Fibroblast of villous mesenchyme (primary cell): ENCODE measurements around the gene ELP4. TPM values are rescaled to one million over a fixed set of nuclear protein-coding genes. Genes with fewer than 3 reads are reported as not detected.

Experiments
- DNase-seq: peaks from one replicate; pipeline ENCODE4 v3.0.0-alpha.2; 2010; ENCODE audit warnings: low read depth
- H3K4me3 ChIP-seq: 2 replicates; pipeline ENCODE4 v1.5.1; 2011; ENCODE audit warnings: low read depth, mild to moderate bottlenecking, low read length
- total RNA-seq: library from RNA; depleted of rRNA; stranded (reverse); fragments of >200 nt; gene quantifications from 2 replicates; pipeline ENCODE4 v1.2.3, GENCODE V29; 2012
- TF ChIP-seq, protein P1 (sequence below): IDR thresholded peaks from 2 replicates; pipeline ENCODE4 v1.5.1; 2012; ENCODE audit warnings: low read depth, mild to moderate bottlenecking, low read length; ENCODE audit not compliant: insufficient read depth

ELP4 gene
- total RNA-seq, 1 donor = 19.0 TPM

GRCh38 chr11:31617246-31617645 lies 107.7 kb downstream of the ELP4 start:
- peak; percentile 8 for DNase-seq
- H3K4me3 ChIP-seq = no peak overlapping the region
- TF ChIP-seq, protein P1, sequence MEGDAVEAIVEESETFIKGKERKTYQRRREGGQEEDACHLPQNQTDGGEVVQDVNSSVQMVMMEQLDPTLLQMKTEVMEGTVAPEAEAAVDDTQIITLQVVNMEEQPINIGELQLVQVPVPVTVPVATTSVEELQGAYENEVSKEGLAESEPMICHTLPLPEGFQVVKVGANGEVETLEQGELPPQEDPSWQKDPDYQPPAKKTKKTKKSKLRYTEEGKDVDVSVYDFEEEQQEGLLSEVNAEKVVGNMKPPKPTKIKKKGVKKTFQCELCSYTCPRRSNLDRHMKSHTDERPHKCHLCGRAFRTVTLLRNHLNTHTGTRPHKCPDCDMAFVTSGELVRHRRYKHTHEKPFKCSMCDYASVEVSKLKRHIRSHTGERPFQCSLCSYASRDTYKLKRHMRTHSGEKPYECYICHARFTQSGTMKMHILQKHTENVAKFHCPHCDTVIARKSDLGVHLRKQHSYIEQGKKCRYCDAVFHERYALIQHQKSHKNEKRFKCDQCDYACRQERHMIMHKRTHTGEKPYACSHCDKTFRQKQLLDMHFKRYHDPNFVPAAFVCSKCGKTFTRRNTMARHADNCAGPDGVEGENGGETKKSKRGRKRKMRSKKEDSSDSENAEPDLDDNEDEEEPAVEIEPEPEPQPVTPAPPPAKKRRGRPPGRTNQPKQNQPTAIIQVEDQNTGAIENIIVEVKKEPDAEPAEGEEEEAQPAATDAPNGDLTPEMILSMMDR = no peak

- no peak overlapping the region for H3K4me3 ChIP-seq
- no peak for DNase-seq
- TF ChIP-seq, protein P1 = no peak
These were observed 110.4 kb downstream of the ELP4 start for GRCh38 chr11:31619980-31620379.

DNA sequence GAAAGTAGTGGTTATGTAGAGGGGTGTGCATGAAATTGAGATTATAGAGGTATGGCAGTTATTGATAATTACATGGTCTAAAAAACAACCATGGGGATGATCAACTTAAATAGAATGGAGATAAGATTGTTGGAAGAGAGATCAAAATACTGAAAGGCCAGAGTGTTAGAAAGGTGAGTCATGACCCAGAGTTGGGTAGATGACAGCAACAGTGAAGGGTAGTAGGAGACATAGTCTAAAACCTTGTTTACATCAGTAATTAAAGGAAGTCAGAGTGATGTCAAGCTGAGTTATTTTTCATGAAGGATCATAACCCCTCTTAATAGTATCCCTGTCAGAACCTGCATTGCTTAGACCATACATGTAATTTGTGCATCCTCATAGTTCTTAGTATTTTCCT lies 110.9 kb downstream of the ELP4 start:
- TF ChIP-seq, protein P1 = no peak
- H3K4me3 ChIP-seq = no peak overlapping the region
- DNase-seq = no peak

- TF ChIP-seq, protein P1 = no peak
- H3K4me3 ChIP-seq = no peak overlapping the region
- DNase-seq = no peak
These were observed 116.3 kb downstream of the ELP4 start for GRCh38 chr11:31625868-31626267.

DNA sequence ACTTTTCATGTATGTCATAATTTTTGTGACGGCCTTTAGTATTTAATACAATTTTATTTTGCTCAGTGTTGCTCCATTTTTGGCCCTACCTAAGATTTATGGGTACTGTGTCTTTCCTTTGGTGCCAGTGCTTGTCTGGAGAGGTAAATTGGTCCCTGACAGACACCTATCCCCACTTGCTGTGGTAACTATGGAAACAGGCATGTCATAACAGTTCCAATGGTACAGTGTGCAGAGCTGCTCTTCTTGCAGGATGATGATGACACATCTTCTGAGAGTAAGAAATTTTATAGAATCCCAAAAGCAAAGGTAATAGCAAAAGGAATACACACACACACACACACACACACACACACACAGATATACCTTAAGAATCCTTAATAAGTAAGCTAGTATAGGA lies 118.5 kb downstream of the ELP4 start:
- DNase-seq = no peak
- TF ChIP-seq, protein P1 = no peak
- H3K4me3 ChIP-seq = no peak overlapping the region

DNA sequence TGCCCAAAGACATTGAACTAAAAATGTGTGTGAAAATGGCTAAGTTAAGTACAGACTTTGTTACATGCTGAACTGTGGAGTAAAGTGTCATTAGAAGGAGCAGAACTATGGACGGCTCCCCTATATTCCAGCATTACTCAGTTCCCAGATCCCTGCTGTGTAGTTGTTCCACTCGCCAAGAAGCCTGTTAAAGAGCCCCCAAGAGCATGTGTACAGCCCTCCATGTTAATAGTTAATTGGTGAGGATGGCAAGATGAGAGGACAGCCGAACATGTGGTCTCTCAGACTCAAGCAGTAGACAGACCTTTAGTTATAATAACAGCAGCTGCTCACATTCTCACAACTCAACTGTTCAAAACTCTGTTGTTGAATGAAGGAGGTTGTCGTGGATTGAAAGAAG lies 127.4 kb downstream of the ELP4 start:
- DNase-seq = no peak
- TF ChIP-seq, protein P1 = no peak
- no peak overlapping the region for H3K4me3 ChIP-seq

DNA sequence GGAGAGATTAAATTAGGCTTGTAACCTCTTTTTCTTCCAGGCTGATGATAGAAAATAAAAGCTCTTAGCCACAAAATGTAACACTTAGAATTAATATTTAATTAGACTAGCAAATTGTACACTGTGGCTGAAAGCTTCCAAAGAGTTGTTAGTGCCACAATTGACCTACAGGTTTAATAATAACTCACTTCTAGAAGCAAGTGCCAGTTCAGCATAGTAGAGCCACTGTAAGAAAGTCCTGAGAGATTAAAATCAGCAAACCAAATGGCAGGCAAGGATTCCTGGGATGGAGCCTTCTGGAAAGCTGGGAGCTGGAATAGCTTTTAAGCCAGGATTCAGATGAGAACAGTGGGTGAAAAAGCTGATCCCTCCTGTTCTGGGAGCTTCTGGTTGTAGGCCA lies 131.0 kb downstream of the ELP4 start:
- TF ChIP-seq, protein P1 = no peak
- H3K4me3 ChIP-seq = no peak overlapping the region
- no peak for DNase-seq
